Fibroblast of skin of abdomen (primary cell): ENCODE data around the gene MRPS18B. TPM values are rescaled to one million over a fixed set of nuclear protein-coding genes. Genes with fewer than 3 reads are reported as not detected.
A peak's percentile ranks its signal among the peaks of the same experiment; 100 is the strongest.

Experiments used
- DNase-seq: peaks from one replicate; pipeline ENCODE4 v3.0.0-alpha.2; 2013
- polyA plus RNA-seq, 2 experiments: library from polyadenylated mRNA; unstranded; fragments of 120-200 nt; gene quantifications; one replicate each; pipeline ENCODE4 v1.2.1, GENCODE V29; 2013; ENCODE audit not compliant: insufficient read length in 2 of 2

MRPS18B gene
- polyA plus RNA-seq (2013, experiment 1 of 2; ENCODE audit: insufficient read length) = 48.2 TPM
- polyA plus RNA-seq (2013, experiment 2 of 2; ENCODE audit: insufficient read length) = 45.1 TPM

GRCh38 chr6:30617565-30618269 lies at the start of gene MRPS18B:
MRPS18B (plus strand) TSS chr6:30617840; CDS start chr6:30617866, 26 bp downstream.
- peak; percentile 98 for DNase-seq

GRCh38 chr6:30568245-30568644 lies 49.4 kb upstream of the MRPS18B start:
- DNase-seq = no peak

GRCh38 chr6:30570263-30570662 lies 47.4 kb upstream of the MRPS18B start:
- DNase-seq = no peak

GRCh38 chr6:30570740-30571074 lies 46.9 kb upstream of the MRPS18B start:
- no peak for DNase-seq

GRCh38 chr6:30571075-30571761 lies 46.4 kb upstream of the MRPS18B start, which contains the start of gene ABCF1:
ABCF1 (plus strand) TSS chr6:30571442; CDS start chr6:30571488, 46 bp downstream.
- peak; percentile 96 for DNase-seq

DNA sequence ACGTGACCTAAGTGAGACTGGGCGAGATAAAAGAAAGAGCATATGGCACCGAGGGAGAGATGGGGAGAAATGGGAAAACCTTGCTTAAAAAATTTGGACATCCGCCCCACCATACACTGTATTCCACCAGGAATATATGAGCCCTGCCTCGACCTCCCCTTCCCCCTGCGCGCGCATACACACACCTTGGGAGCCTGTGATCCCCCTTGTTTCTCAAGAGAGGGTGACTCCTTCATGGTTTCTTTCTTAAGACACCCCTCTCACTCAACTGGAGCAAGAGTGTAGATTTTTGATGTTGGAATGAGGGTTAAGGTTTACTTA lies 45.9 kb upstream of the MRPS18B start:
- no peak for DNase-seq

DNA sequence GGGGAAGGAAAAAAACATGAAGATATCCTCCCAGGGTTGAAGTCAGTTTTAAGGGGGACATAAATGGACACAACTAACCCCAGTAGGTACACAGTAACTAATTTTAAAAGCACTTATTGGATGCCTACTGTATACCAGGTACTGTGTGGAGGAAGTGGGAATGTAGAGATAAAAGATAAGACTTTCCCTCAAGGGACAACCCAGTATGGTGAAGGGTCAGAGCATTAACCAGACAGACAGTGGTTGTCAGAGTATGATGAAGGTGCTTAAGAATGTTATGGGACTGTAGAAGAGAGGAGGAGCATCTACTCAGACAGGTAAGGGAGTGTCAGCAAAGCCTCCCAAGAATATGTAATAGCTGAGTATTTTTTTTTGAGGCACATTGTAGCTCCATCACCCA lies 45.5 kb upstream of the MRPS18B start:
- DNase-seq = no peak

DNA sequence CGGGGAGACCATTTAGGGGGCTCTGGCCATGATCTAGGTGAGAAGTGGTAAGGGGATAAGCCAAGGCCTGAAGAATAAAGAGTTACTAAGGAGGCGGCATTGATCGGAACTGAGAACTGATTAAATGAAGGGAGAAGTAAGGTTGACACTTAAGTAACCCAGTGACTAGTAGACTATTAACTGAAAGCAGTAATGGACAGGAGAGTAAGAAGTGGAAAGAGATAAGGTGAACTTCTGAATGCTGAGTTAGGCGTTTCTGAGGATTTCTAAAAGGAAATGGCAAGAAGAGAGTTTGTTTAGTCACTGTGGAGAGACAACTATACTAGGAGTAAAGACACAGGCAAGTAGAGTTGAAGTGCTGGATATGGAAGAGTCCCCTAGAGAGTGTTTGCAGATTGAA lies 44.5 kb upstream of the MRPS18B start:
- no peak for DNase-seq

GRCh38 chr6:30578051-30578450 lies 39.6 kb upstream of the MRPS18B start:
- no peak for DNase-seq

DNA sequence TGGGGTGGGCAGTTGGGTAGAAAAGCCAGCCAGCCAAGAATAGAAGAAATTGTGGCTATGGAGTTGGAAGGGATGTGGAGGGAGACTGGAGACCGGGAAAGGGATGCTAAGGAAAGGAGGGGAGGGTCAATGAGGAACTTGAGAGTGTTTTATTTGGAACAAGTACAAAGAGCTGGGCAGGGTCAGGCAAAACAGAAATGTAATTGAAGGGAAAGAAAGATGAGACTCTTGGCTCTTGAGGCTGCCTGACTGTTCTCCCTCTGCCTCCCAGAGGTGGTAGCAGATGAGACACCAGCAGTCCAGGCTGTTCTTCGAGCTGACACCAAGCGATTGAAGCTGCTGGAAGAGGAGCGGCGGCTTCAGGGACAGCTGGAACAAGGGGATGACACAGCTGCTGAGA lies 33.7 kb upstream of the MRPS18B start:
- no peak for DNase-seq

GRCh38 chr6:30589754-30590358 lies 27.8 kb upstream of the MRPS18B start:
- DNase-seq = no peak

GRCh38 chr6:30590509-30590908 lies 27.1 kb upstream of the MRPS18B start:
- no peak for DNase-seq

- peak; percentile 20 for DNase-seq
Measured at GRCh38 chr6:30591008-30591407, 26.6 kb upstream of the MRPS18B start.

- DNase-seq = no peak
Measured at GRCh38 chr6:30592287-30592686, 25.4 kb upstream of the MRPS18B start.

- peak; percentile 72 for DNase-seq
Measured at GRCh38 chr6:30597315-30598144, 20.1 kb upstream of the MRPS18B start.

DNA sequence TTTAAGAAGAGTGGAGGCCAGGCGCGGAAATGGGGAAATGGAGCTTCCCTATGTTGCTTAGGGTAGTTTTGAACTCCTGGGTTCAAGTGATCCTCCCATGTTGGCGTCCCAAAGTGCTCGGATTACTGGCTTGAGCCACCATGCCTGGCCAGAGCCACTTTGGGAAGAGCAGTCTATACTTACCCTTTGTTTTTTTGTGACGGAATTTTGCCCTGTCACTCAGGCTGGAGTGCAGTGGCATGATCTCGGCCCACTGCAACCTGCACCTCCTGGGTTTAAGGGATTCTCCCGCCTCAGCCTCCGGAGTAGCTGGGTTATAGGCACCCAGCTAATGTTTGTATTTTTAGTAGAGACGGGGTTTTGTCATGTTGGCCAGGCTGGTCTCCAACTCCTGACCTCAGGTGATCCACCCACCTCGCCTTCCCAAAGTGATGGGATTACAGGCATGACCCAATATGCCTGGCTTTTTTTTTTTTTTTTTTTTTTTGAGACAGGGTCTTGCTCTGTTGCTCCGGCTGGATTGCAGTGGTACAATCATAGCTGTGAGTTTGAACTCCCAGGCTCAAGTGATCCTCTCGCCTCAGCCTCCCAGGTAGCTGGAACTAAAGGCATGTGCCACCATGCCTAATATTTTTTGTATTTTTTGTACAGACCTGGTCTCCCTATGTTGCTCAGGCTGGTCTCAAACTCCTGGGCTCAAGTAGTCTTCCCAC lies 18.6 kb upstream of the MRPS18B start:
- DNase-seq = no peak

GRCh38 chr6:30599625-30600324 lies 17.9 kb upstream of the MRPS18B start:
- DNase-seq = no peak

- no peak for DNase-seq
Measured at GRCh38 chr6:30600451-30600961, 17.1 kb upstream of the MRPS18B start.

- no peak for DNase-seq
Measured at GRCh38 chr6:30601436-30601814, 16.2 kb upstream of the MRPS18B start.

DNA sequence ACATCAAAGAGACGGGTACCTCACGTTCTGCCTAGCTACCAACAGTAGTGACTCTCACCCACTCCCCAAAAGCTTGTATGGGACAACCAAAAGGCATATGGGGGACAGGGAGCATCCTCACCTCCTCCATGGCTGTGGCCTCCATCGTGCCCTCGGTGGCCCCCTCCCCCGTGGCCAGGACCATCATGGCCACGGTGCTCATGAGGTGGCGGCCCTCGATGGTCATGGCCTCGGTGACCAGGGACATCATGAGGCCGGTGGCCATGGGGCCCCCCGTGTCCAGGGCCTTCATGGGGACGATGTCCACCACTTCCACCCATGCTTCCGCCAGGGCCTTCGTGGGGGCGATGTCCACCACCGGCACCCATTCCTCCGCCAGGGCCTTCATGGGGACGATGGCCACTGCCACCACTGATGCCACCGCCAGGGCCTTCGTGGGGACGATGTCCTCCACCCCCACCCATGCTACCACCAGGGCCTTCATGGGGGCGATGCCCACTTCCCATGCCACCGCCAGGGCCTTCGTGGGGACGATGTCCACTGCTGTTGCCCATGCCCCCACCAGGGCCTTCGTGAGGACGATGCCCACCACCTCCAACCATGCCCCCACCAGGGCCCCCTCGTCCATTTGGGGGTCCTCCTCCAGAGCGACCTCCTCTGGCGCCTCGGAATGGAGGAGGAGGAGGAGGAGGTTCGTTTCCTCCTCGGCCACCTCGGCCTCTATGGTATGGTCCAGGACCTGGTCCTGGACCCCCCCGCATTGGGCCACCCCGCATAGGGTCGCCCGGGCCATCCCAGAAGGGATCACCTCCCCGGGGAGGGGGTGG lies 15.6 kb upstream of the MRPS18B start:
- DNase-seq = no peak
